ENCODE results near the gene DAD1.

DAD1 gene

GRCh38 chr14:22534547-22534946, 54.5 kb downstream of the DAD1 start:
- no peak for DNase-seq

- DNase-seq, result no peak
Measured at GRCh38 chr14:22533739-22534359, 55.2 kb downstream of the DAD1 start.

DNA sequence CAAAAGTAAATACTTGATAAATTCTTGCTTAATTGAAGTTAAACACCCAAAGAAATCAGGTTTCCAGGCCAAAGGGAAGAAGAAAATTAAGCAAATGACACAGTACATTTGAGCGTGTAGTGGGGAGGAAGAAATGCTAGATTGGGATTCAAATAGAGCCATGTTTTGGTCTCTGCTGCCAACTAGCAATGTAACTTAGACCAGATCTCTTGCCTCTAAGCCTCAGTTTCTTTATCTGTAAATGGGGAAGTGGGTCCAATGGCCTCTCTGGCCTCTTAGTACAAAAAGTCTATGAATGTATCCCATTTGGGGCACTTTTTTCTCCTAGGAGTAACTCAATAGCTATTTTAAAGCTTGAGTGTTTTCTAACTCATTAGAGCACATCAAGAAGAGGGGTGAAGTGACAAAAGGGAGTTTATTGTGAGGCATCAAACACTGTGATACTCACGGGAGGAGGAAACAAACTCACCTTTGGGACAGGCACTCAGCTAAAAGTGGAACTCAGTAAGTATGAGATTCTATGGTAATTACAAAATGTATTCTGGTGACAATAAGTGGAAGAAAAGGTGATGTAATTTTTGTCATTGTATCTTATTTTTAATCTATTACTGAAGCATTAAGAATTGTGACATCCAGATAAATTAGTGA, 55.8 kb downstream of the DAD1 start:
- DNase-seq, result no peak

DNA sequence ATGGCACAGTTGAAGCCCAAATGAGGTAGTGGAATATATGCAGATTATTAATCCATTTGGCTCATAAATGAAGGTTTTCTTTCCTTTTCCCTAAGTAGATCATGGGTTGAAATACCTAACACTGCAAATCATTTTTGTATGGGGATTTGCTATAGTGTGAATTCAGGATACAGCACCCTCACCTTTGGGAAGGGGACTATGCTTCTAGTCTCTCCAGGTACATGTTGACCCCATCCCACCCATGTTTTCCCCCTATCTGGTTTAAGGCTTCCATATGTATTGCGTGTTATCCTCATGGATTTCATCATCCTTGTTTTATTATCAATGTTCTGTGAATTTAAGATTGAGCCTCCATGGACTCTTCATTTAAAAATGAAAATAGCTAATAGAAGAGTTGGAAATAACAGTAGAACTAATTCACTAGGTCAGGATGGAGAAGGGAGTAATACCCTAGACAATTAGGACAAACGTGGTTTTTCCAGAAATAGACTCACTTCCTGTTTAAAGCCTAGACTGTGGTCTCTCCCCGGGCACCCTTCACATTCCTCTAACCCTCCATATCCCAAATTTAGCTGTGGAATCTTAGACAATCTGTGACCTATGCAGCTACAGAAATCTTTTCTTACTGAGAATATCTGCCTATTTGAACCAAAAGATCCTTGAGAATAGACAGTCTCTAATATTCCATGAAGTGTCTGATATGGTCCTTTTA, 56.5 kb downstream of the DAD1 start:
- no peak for DNase-seq

GRCh38 chr14:22531451-22532344, 57.3 kb downstream of the DAD1 start:
- DNase-seq, result no peak

GRCh38 chr14:22530127-22530526, 58.9 kb downstream of the DAD1 start:
- DNase-seq, result no peak

DNA sequence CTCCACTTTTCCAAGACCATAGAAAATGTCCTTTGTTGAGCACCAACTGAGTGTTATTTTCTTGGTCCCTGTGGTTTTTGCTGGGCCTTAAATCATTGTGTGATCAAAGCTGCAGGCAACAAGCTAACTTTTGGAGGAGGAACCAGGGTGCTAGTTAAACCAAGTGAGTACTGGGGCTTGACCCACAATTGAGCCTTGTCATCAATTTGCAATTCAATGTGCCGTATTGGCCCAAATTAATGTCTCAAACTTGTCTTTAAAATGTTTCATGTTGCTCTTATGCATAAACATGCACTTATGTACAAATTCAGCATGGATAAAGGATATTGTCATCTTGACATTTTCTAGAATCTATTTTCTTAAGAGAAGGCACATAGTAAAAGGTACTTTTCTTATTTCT, 62.3 kb downstream of the DAD1 start:
- no peak for DNase-seq

DNA sequence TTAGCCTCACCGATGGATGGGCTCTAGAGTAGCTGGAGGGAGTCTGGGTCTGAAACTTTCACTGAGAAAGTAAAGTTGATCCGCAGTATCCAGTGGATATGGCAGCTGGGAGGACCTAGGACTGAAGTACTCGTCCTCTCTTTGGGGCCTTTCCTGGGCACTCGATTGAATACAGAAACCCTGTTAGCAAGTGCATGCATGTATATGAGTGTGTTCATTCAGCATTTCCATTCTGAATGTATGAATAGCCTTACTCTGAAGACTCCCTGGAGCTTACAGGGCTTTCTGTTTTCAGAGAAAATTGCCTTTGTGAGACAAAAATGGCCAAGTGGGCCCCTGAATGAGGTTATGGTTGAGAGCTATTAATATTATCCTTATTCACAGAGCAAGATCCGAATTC, 62.8 kb downstream of the DAD1 start:
- DNase-seq, result no peak

GRCh38 chr14:22524784-22525161, 64.3 kb downstream of the DAD1 start:
- DNase-seq, result no peak

GRCh38 chr14:22524115-22524783, 64.8 kb downstream of the DAD1 start:
- DNase-seq, result no peak

GRCh38 chr14:22523283-22523682, 65.7 kb downstream of the DAD1 start:
- DNase-seq, result no peak

DNA sequence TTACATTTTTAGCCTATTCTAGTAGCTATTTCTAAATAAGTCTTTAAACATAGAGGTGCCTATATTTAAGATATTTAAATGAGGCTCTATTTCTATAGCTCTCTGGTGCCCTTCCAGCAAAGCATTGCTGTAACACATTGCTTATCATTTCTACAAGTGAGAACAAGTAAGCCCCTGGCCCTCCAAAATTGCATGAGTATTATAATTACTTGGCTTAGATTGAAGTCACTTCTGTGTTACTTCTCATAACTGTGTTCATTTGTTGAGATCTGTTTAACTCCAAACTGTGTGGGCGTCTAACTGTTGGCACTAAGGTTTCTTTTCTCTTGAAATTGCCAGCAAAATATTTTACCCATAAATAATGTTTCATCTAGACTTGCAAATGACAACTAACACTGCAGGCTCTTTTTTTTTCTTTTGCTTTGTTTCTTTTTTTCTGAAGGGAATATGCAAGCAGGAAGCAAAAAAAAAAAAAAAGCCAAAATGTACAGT, 66.5 kb downstream of the DAD1 start:
- DNase-seq, result no peak

DNA sequence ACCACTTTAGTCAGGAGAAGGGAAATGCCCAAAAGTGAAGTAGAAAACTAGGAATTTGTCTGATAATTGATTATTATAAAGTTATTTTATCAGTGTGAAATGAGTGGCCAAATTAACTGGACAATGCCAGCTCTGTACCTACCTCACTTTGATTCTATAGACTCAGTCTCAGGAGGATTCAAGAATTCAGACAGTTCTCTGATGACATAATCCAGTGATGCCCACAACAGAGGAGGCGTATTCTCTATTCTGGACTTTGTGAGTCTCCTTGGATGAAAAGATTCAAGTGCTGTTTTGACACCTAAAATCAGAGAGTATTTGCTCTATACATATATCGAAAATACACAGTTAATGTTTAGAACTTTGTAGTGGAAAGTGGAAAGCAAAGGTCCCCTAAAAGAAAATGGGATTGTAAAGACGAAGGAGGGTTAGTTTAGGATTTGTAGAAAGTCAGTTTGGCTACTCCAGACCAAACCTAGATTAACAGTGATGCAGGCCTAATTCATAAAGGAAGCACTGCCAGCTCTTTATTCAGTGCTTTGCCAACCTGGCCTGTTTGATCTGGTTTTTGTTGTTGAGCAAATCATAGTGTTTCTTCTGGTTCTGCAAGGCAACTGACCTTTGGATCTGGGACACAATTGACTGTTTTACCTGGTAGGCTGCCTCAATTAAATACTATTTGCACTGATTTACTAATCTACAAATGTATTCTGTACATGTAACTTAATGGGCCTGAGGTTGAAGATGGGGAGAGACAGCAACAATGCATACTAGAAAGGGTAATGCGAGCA, 67.4 kb downstream of the DAD1 start:
- DNase-seq, result no peak

DNA sequence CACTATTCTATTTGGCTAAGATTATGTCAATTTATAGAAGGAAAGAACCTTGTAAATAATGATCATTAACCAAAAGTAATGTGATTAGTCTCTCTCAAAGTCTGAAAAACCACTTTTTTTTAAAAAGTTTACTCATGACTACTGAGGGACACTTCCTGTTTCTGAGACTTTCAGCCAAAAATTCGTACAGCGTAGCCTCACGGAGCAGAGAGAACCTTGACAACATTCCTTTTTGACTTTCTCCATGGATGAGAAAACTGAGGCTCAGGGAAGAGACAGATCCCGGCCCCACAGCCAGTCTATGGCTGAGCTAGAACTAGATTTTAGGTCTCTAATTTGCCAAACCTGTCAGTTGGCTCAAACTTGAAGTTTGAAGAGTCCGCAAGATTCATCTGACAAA, 68.2 kb downstream of the DAD1 start:
- no peak for DNase-seq

GRCh38 chr14:22519877-22520685, 68.9 kb downstream of the DAD1 start:
- no peak for DNase-seq

- DNase-seq, result no peak
Measured at GRCh38 chr14:22518073-22518472, 71.0 kb downstream of the DAD1 start.

DNA sequence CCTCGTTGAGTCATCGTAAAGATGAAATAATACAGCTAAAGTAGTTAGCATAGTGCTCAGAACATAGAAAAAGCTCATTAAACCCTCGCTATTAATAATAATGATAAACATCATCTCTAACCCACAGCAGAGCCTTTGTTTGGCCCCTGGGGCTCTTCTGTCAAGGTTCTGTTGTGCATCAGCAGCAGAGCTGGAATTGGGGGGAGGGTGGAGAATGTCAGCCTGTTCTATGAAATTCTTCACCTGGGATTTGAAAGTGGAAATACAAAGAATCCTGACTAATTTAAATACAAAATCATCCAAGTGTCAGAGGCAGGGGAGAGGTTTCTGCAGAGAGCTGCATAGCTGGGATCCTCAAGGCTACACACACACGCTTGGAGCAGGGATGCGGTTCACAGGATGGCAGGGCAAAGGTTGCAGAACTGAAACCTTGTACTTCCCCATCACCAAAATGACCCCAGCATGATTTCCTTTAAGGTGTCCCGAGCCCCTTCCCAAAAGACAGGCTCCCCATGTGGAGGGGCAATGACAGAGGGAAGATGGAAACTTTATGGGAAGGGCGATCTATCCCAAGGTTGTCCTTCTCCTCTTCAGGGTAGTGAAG, 71.8 kb downstream of the DAD1 start:
- DNase-seq, result no peak

DNA sequence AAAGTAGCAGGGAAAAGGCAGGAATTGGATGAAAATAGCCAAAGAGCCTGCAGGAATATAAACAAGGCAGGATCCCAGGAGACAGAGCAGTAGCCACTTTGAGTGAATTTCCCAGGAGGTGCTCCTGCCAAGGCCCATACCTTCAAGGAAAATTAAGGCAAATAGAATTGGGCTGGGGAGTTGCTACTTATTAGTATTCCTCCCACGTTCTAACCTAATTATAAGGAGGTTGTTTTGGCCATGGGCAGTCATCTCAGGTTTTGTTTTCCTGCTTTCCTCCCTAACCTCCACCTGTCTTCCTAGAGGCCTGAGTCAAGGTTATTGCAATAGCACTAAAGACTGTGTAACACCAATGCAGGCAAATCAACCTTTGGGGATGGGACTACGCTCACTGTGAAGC, 73.1 kb downstream of the DAD1 start:
- DNase-seq, result no peak

Measured in NCI-H510A (cell line).